HCT116 (cell line): Measurements from ENCODE around the gene LFNG. TPM values are rescaled to one million over a fixed set of nuclear protein-coding genes. Genes with fewer than 3 reads are reported as not detected.

Experiments used
- ATAC-seq: fragments of 200-7000 bp; cut with Tn5 transposase; 2 replicates; pipeline ENCODE4 v1.9.1; 2020; ENCODE audit warnings: mild to moderate bottlenecking, moderate library complexity
- BruUV-seq: library from RNA; stranded (reverse); fragments of 400-500 nt; replicated peaks from 2 replicates; lab custom pipeline; 2021; lab: Mats Ljungman, UMichigan
- CTCF ChIA-PET: fragments of 300-600 bp; sonication (Branson Sonifier 250); formaldehyde crosslinking; loops from one replicate; lab custom pipeline; 2021; ENCODE audit warnings: antibody characterized with exemption; lab: Charles Lee
- POLR2A ChIA-PET: fragments of 300-600, 350-600 bp; sonication (Branson Sonifier 250); formaldehyde crosslinking; loops from one replicate; lab custom pipeline; 2021; ENCODE audit warnings: antibody characterized with exemption; lab: Charles Lee
- RAD21 ChIA-PET, 2 experiments: fragments of 300-600 bp; sonication (Branson Sonifier 250); formaldehyde crosslinking; loops; one replicate each; lab custom pipeline; 2023; ENCODE audit warnings: low total read pairs in 2 of 2; ENCODE audit not compliant: uncharacterized antibody in 2 of 2, unreplicated experiment in 2 of 2, low non-redundant PET in 1 of 2; lab: Charles Lee
- DNase-seq: peaks from one replicate; pipeline ENCODE4 v3.0.0-alpha.2; 2010; ENCODE audit warnings: low read depth, low spot score
- H2AFZ ChIP-seq: fragments of 200-600 bp; shearing (Covaris generic), sonication (generic); 2 replicates; pipeline ENCODE4 v1.6.1; 2017; ENCODE audit warnings: low read depth, mixed run types, mixed read lengths, antibody characterized with exemption, low read length; ENCODE audit not compliant: poor library complexity, severe bottlenecking
- H3K27ac ChIP-seq: 2 replicates; pipeline ENCODE4 v1.5.1; 2012; ENCODE audit warnings: low read depth, low read length
- H3K27me3 ChIP-seq: fragments of 200-600 bp; sonication (generic); 2 replicates; pipeline ENCODE4 v1.6.1; 2016; ENCODE audit warnings: mixed run types, low read length, mixed read lengths; ENCODE audit not compliant: insufficient read depth
- H3K36me3 ChIP-seq, 2 experiments: fragments of 200-500 bp in 1 of 2; fragments of 200-600 bp in 1 of 2; sonication (Bioruptor generic) in 1 of 2; sonication (generic) in 1 of 2; 2 replicates each; pipeline versions ENCODE4 v1.5.1 to v1.6.1; 2014 to 2016; ENCODE audit warnings: low read length in 2 of 2, inconsistent platforms in 1 of 2, mixed read lengths in 1 of 2, mixed run types in 1 of 2; ENCODE audit not compliant: insufficient read depth in 2 of 2, control insufficient read depth in 1 of 2
- H3K4me1 ChIP-seq, 2 experiments: fragments of 200-600 bp in 1 of 2; sonication (generic) in 1 of 2; 2 replicates each; pipeline versions ENCODE4 v1.5.1 to v1.6.1; 2012 to 2017; ENCODE audit warnings: low read length in 2 of 2, inconsistent platforms in 1 of 2, mild to moderate bottlenecking in 1 of 2, mixed read lengths in 1 of 2, mixed run types in 1 of 2, moderate library complexity in 1 of 2; ENCODE audit not compliant: insufficient read depth in 2 of 2, control insufficient read depth in 1 of 2
- H3K4me2 ChIP-seq: fragments of 200-600 bp; sonication (generic); 2 replicates; pipeline ENCODE4 v1.6.1; 2017; ENCODE audit warnings: mixed run types, low read length, mixed read lengths
- H3K4me3 ChIP-seq, 2 experiments: fragments of 200-600 bp in 1 of 2; sonication (generic) in 1 of 2; replicated peaks in 1 of 2; 2 replicates each; pipeline ENCODE4 v1.5.1; 2011 to 2016; ENCODE audit warnings: low read length in 2 of 2, control low read depth in 1 of 2, low read depth in 1 of 2, mild to moderate bottlenecking in 1 of 2, mixed read lengths in 1 of 2, mixed run types in 1 of 2
- H3K79me2 ChIP-seq: fragments of 200-600 bp; sonication (generic); 2 replicates; pipeline ENCODE4 v1.6.1; 2017; ENCODE audit warnings: mild to moderate bottlenecking, mixed run types, low read length, moderate library complexity, mixed read lengths; ENCODE audit not compliant: insufficient read depth
- H3K9ac ChIP-seq: fragments of 200-600 bp; sonication (generic); 2 replicates; pipeline ENCODE4 v1.6.1; 2016; ENCODE audit warnings: low read length, mixed read lengths
- H3K9me2 ChIP-seq: fragments of 200-600 bp; sonication (generic), shearing (Covaris generic); 2 replicates; pipeline ENCODE4 v1.6.1; 2017; ENCODE audit warnings: mixed run types, mild to moderate bottlenecking, moderate library complexity; ENCODE audit not compliant: insufficient read depth
- H3K9me3 ChIP-seq, 2 experiments: fragments of 200-500 bp in 1 of 2; fragments of 200-600 bp in 1 of 2; sonication (Bioruptor generic) in 1 of 2; sonication (generic) in 1 of 2; 2 replicates each; pipeline ENCODE4 v1.6.1; 2014 to 2017; ENCODE audit warnings: low read length in 2 of 2, mixed read lengths in 2 of 2, inconsistent platforms in 1 of 2, low read depth in 1 of 2, mild to moderate bottlenecking in 1 of 2, mixed run types in 1 of 2, moderate library complexity in 1 of 2; ENCODE audit not compliant: control insufficient read depth in 1 of 2, insufficient read depth in 1 of 2
- H4K20me1 ChIP-seq: fragments of 200-600 bp; sonication (generic), shearing (Covaris generic); 2 replicates; pipeline ENCODE4 v1.6.1; 2017; ENCODE audit warnings: mixed run types, mild to moderate bottlenecking, moderate library complexity; ENCODE audit not compliant: insufficient read depth
- ZFX ChIP-seq: fragments of 450-650 bp; IDR thresholded peaks from 2 replicates; pipeline ENCODE4 v1.6.1; 2017
- intact Hi-C: fragments of 100-400 bp; cut with micrococcal nuclease; formaldehyde crosslinking; loops from 2 replicates; pipeline ENCODE4 v1.10.0; 2022
- total RNA-seq: library from RNA; stranded (reverse); gene quantifications from one replicate; pipeline ENCODE4 v1.2.1, GENCODE V29; 2021; ENCODE audit not compliant: unreplicated experiment
- TF ChIP-seq, protein P1 (sequence below), 3 experiments: fragments of 200-600 bp in 1 of 3; sonication (generic) in 1 of 3; IDR thresholded peaks in 2 of 3; conservative IDR thresholded peaks in 1 of 3; 2 replicates each; pipeline ENCODE4 v1.5.1; 2012 to 2017; ENCODE audit warnings: low read depth in 2 of 3, low read length in 2 of 3, antibody characterized with exemption in 1 of 3, borderline replicate concordance in 1 of 3, control low read depth in 1 of 3, mild to moderate bottlenecking in 1 of 3, mixed read lengths in 1 of 3, mixed run types in 1 of 3, moderate library complexity in 1 of 3; ENCODE audit not compliant: insufficient read depth in 1 of 3
- TF ChIP-seq, protein P2 (sequence below): IDR thresholded peaks from 2 replicates; pipeline ENCODE4 v1.6.1; 2012
- TF ChIP-seq, protein P3 (sequence below): IDR thresholded peaks from 2 replicates; pipeline ENCODE4 v1.6.1; 2011; ENCODE audit warnings: mild to moderate bottlenecking, low read length, moderate library complexity; ENCODE audit not compliant: insufficient replicate concordance; ENCODE audit errors: extremely low read depth

LFNG gene
- total RNA-seq, 1 experiment from 2014 or later = 14.3 TPM

DNA sequence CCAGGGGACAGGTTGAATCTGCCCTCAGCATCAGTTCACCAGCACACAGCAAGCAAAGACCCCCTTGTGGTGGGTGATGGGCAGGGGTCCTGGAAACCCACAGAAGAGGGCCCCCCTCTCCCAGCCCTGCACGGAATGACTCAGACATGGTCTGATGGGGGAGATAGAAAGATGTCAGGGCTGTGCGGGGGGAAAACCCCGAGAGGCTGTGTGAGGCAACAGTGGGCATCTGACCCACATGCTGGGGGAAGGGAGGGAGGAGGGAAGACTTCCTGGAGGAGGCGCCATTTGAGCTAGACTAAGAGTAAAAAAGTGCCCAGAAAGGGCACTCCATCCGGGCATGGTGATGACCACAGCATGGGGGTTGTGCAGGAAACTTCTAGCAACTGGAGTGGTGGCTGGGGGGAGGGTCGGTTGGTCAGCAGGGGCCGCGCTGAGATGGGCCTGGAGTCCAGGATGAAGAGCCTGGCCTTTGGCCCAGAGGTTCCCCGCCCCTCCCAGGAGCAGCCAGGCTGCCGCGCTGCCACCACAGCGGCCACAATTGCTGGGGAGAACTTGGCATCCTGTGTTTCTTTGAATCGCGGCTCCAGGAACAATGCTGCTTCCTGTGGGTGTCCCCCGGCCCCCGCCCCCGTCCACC, 2.5 kb downstream of the LFNG start:
- no peak for DNase-seq
- peaks cover 49 to 80% of the 10 kb centered on the region in 2 experiments for H3K4me1 ChIP-seq
- H3K9me3 ChIP-seq = no peaks in the 10 kb centered on the region
- no peaks in the 10 kb centered on the region for H3K9me2 ChIP-seq
- TF ChIP-seq, protein P1, sequence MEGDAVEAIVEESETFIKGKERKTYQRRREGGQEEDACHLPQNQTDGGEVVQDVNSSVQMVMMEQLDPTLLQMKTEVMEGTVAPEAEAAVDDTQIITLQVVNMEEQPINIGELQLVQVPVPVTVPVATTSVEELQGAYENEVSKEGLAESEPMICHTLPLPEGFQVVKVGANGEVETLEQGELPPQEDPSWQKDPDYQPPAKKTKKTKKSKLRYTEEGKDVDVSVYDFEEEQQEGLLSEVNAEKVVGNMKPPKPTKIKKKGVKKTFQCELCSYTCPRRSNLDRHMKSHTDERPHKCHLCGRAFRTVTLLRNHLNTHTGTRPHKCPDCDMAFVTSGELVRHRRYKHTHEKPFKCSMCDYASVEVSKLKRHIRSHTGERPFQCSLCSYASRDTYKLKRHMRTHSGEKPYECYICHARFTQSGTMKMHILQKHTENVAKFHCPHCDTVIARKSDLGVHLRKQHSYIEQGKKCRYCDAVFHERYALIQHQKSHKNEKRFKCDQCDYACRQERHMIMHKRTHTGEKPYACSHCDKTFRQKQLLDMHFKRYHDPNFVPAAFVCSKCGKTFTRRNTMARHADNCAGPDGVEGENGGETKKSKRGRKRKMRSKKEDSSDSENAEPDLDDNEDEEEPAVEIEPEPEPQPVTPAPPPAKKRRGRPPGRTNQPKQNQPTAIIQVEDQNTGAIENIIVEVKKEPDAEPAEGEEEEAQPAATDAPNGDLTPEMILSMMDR (IDR thresholded peaks at IDR 0.05 in 2 of 3, conservative IDR thresholded peaks at IDR 0.05 in 1 of 3; ENCODE audit: borderline replicate concordance in 1 of 3, insufficient read depth in 1 of 3, low read depth in 2 of 3, low read length in 2 of 3) = peak in 1 of 3 experiments; percentile 7; a peak in 1 of 6 replicates
- TF ChIP-seq, protein P2, sequence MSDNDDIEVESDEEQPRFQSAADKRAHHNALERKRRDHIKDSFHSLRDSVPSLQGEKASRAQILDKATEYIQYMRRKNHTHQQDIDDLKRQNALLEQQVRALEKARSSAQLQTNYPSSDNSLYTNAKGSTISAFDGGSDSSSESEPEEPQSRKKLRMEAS = no peak
- TF ChIP-seq, all 23 proteins: peak for 1
- peak overlapping the region; percentile 98 for H3K27ac ChIP-seq
- peaks cover 13% of the 10 kb centered on the region; the same call in 1 of the 2 replicates for H3K79me2 ChIP-seq
- ChIA-PET POLR2A (no interaction called here), CTCF (no interaction called here), RAD21 (no interaction called here)
- no peak overlapping the region for H2AFZ ChIP-seq
- H3K36me3 ChIP-seq = no peaks in the 10 kb centered on the region
- no TSS peak for BruUV-seq
- no peaks in the 10 kb centered on the region for H3K27me3 ChIP-seq
- H3K4me2 ChIP-seq = peak overlapping the region; percentile 85
- H4K20me1 ChIP-seq = no peaks in the 10 kb centered on the region
- peak overlapping the region in 1 of 2 experiments; percentile 42; a peak in 1 of 4 replicates for H3K4me3 ChIP-seq
- peak overlapping the region; percentile 68; the same call in 1 of the 2 replicates for H3K9ac ChIP-seq
- intact Hi-C loops = loop anchor here (5.0 kb wide), 1 partner anchor 35 kb away; the partner anchor contains the start of genes BRAT1 and IQCE
- no peak for ATAC-seq

DNA sequence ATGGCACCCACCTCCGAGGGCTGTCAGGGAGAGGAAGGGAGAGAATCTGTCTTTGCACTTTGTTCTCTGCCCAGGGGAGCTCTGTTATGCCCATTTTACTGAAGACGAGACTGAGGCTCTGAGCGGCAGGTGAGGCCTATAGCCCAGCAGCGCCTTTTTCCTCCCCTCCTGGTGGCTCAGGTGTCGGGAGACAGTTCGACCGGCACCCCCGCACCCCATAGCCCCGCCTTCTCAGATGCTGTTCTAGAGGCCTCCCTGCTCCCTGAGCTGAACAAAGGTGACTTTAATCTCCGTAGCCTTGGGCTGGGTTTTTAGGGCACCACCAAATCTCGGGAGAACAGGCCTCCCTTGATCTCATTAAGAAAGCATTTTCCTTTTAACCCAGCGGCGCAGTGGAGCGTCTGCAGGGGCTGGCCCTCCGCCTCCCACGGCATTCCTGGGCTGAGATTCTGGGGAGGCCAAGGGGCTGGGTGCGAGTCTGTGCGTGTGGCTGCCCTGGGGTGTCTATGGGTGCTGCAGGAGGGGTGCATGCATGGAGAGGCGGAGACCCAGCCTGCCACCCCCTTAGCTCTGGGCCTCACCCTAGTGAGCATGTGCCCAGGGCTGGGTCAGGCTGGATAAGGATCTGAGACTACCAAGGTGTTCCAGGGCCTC, 3.3 kb downstream of the LFNG start:
- BruUV-seq = no TSS peak
- Histone ChIP-seq H3K4me1 (peaks cover 54 to 80% of the 10 kb centered on the region in 2 experiments), H3K27ac (peak overlapping the region; percentile 98), H4K20me1 (no peaks in the 10 kb centered on the region), H3K27me3 (no peaks in the 10 kb centered on the region), H3K9ac (peak overlapping the region; percentile 68), H3K9me3 (no peaks in the 10 kb centered on the region), H3K9me2 (no peaks in the 10 kb centered on the region), H3K79me2 (peaks cover 13% of the 10 kb centered on the region; the same call in 1 of the 2 replicates), H3K4me2 (peak overlapping the region; percentile 85), H3K4me3 (peak overlapping the region; percentile 28 to 42), H3K36me3 (no peaks in the 10 kb centered on the region), H2AFZ (no peak overlapping the region)
- intact Hi-C loops = loop anchor here (5.0 kb wide), 1 partner anchor 34 kb away; the partner anchor contains the start of genes BRAT1 and IQCE
- RAD21 ChIA-PET = no interaction called here
- TF ChIP-seq, protein P3, sequence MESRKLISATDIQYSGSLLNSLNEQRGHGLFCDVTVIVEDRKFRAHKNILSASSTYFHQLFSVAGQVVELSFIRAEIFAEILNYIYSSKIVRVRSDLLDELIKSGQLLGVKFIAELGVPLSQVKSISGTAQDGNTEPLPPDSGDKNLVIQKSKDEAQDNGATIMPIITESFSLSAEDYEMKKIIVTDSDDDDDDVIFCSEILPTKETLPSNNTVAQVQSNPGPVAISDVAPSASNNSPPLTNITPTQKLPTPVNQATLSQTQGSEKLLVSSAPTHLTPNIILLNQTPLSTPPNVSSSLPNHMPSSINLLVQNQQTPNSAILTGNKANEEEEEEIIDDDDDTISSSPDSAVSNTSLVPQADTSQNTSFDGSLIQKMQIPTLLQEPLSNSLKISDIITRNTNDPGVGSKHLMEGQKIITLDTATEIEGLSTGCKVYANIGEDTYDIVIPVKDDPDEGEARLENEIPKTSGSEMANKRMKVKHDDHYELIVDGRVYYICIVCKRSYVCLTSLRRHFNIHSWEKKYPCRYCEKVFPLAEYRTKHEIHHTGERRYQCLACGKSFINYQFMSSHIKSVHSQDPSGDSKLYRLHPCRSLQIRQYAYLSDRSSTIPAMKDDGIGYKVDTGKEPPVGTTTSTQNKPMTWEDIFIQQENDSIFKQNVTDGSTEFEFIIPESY = no peak
- 0 out of 2 replicates have a peak, but pooled peaks have one; percentile 30 for TF ChIP-seq ZFX
- POLR2A ChIA-PET = no interaction called here
- CTCF ChIA-PET = interaction anchor here (1.3 kb wide), 1 partner anchor 53 kb away, joined by 3 read pairs; no protein-coding TSS in a partner anchor
- peak; percentile 56 for DNase-seq
- ATAC-seq = peak; percentile 33
